ENCODE data around the gene PDE12.

GRCh38 chr3:57577801-57578200, 21.7 kb downstream of the PDE12 start:
- TF ChIP-seq CTCF (IDR thresholded peaks at IDR 0.05), result no peak
- TF ChIP-seq POLR2A (IDR thresholded peaks at IDR 0.05), result no peak

All from thyroid gland (tissue), 4 donors.